Neural cell (in vitro differentiated cells): ENCODE measurements around the gene TSPYL6. TPM values are rescaled to one million over a fixed set of nuclear protein-coding genes. Genes with fewer than 3 reads are reported as not detected.

Experiments
- H2AFZ ChIP-seq: fragments of 200-600, 300-800 bp; sonication (generic), shearing (Covaris generic); 2 replicates; pipeline ENCODE4 v1.6.0; 2014; ENCODE audit warnings: low read depth, mild to moderate bottlenecking, antibody characterized with exemption, low read length, moderate library complexity
- H3F3A ChIP-seq: fragments of 200-600 bp; shearing (Covaris generic); 2 replicates; pipeline ENCODE4 v1.6.1; 2016; ENCODE audit warnings: mild to moderate bottlenecking, moderate library complexity, mixed read lengths, antibody characterized with exemption, low read length; ENCODE audit not compliant: insufficient read depth, poor library complexity, severe bottlenecking
- H3K27ac ChIP-seq: fragments of 200-600, 300-800 bp; sonication (generic), shearing (Covaris generic); 2 replicates; pipeline ENCODE4 v1.5.1; 2014; ENCODE audit warnings: mild to moderate bottlenecking, low read length, moderate library complexity
- H3K27me3 ChIP-seq: fragments of 300-800, 200-600 bp; sonication (generic), shearing (Covaris generic); 2 replicates; pipeline ENCODE4 v1.6.0; 2014; ENCODE audit warnings: mild to moderate bottlenecking, low read depth, low read length, moderate library complexity; ENCODE audit not compliant: insufficient read depth
- H3K36me3 ChIP-seq: fragments of 300-800, 200-600 bp; sonication (generic), shearing (Covaris generic); 2 replicates; pipeline ENCODE4 v1.5.1; 2014; ENCODE audit warnings: mild to moderate bottlenecking, antibody characterized with exemption, low read length, moderate library complexity; ENCODE audit not compliant: insufficient read depth
- H3K4me2 ChIP-seq: fragments of 300-800, 200-600 bp; sonication (generic), shearing (Covaris generic); 2 replicates; pipeline ENCODE4 v1.6.0; 2014; ENCODE audit warnings: mild to moderate bottlenecking, low read length
- H3K4me3 ChIP-seq: fragments of 300-800, 200-600 bp; sonication (generic), shearing (Covaris generic); 2 replicates; pipeline ENCODE4 v1.5.1; 2014; ENCODE audit warnings: mild to moderate bottlenecking, low read length, moderate library complexity
- H3K79me2 ChIP-seq: fragments of 200-600 bp; shearing (Covaris generic); replicated peaks from 2 replicates; pipeline ENCODE4 v1.6.0; 2014; ENCODE audit warnings: mild to moderate bottlenecking, low read length, moderate library complexity; ENCODE audit not compliant: insufficient read depth
- H3K9ac ChIP-seq: fragments of 300-800, 200-600 bp; sonication (generic), shearing (Covaris generic); 2 replicates; pipeline ENCODE4 v1.6.1; 2016; ENCODE audit warnings: mild to moderate bottlenecking, low read length, mixed read lengths
- H3K9me2 ChIP-seq: fragments of 200-600 bp; shearing (Covaris generic); 2 replicates; pipeline ENCODE4 v1.6.1; 2016; ENCODE audit warnings: mild to moderate bottlenecking, low read length, mixed read lengths; ENCODE audit not compliant: insufficient read depth
- H3K9me3 ChIP-seq: fragments of 200-600, 300-800 bp; sonication (generic), shearing (Covaris generic); 2 replicates; pipeline ENCODE4 v1.6.1; 2016; ENCODE audit warnings: mild to moderate bottlenecking, mixed run types, low read length, moderate library complexity, mixed read lengths
- H4K20me1 ChIP-seq: fragments of 200-600 bp; shearing (Covaris generic); 2 replicates; pipeline ENCODE4 v1.6.1; 2016; ENCODE audit warnings: mild to moderate bottlenecking, mixed run types; ENCODE audit not compliant: insufficient read depth
- CTCF ChIP-seq: fragments of 450-650 bp; IDR thresholded peaks from 2 replicates; pipeline ENCODE4 v1.5.1; 2014; ENCODE audit warnings: antibody characterized with exemption, mild to moderate bottlenecking, moderate library complexity; ENCODE audit not compliant: poor library complexity, severe bottlenecking
- EP300 ChIP-seq: fragments of 450-650 bp; conservative IDR thresholded peaks from 2 replicates; pipeline ENCODE4 v1.6.1; 2014; ENCODE audit warnings: antibody characterized with exemption, mild to moderate bottlenecking, moderate library complexity; ENCODE audit not compliant: poor library complexity, severe bottlenecking
- EZH2 ChIP-seq: fragments of 200-600, 300-800 bp; shearing (Covaris generic), sonication (generic); IDR thresholded peaks from 2 replicates; pipeline ENCODE4 v1.6.1; 2014; ENCODE audit warnings: antibody characterized with exemption, low read length, borderline replicate concordance, mild to moderate bottlenecking; ENCODE audit not compliant: insufficient read depth, poor library complexity, severe bottlenecking
- MXI1 ChIP-seq: fragments of 450-650 bp; conservative IDR thresholded peaks from 2 replicates; pipeline ENCODE4 v1.6.1; 2014; ENCODE audit warnings: antibody characterized with exemption, mild to moderate bottlenecking; ENCODE audit not compliant: poor library complexity, severe bottlenecking
- POLR2AphosphoS5 ChIP-seq: IDR thresholded peaks from 2 replicates; pipeline ENCODE4 v1.6.1; 2012
- RAD21 ChIP-seq: fragments of 450-650 bp; conservative IDR thresholded peaks from 2 replicates; pipeline ENCODE4 v1.6.1; 2014; ENCODE audit warnings: antibody characterized with exemption, mild to moderate bottlenecking, moderate library complexity
- SMC3 ChIP-seq: fragments of 450-650 bp; conservative IDR thresholded peaks from 2 replicates; pipeline ENCODE4 v1.6.1; 2014; ENCODE audit warnings: antibody characterized with exemption, mild to moderate bottlenecking, moderate library complexity; ENCODE audit not compliant: poor library complexity
- TAF1 ChIP-seq: IDR thresholded peaks from 2 replicates; pipeline ENCODE4 v1.6.1; 2012; ENCODE audit warnings: low read depth
- polyA plus RNA-seq: library from polyadenylated mRNA; depleted of rRNA; stranded (reverse); fragments of >200 nt; gene quantifications from 2 replicates; pipeline ENCODE4 v1.2.3, GENCODE V29; 2014
- TF ChIP-seq, protein P1 (sequence below): IDR thresholded peaks from 2 replicates; pipeline ENCODE4 v1.6.1; 2012; ENCODE audit warnings: borderline replicate concordance

TSPYL6 gene
- polyA plus RNA-seq, 1 donor from 2014 or later, result not detected

- H4K20me1 ChIP-seq, result no peaks in the 10 kb centered on the region
- TF ChIP-seq EP300 (no peak), TAF1 (no peak)
- H3K4me2 ChIP-seq, result no peak overlapping the region
- no peak overlapping the region for H2AFZ ChIP-seq
- no peak overlapping the region for H3K9ac ChIP-seq
- no peaks in the 10 kb centered on the region for H3K9me2 ChIP-seq
- H3K79me2 ChIP-seq, result no peaks in the 10 kb centered on the region
- H3K9me3 ChIP-seq, result no peaks in the 10 kb centered on the region
- H3K27ac ChIP-seq, result no peak overlapping the region
- H3F3A ChIP-seq, result no peaks in the 10 kb centered on the region
- H3K4me3 ChIP-seq, result no peak overlapping the region
- no peaks in the 10 kb centered on the region for H3K36me3 ChIP-seq
- H3K27me3 ChIP-seq, result no peaks in the 10 kb centered on the region
Measured at GRCh38 chr2:54258166-54258565, 2.1 kb upstream of the TSPYL6 start.

DNA sequence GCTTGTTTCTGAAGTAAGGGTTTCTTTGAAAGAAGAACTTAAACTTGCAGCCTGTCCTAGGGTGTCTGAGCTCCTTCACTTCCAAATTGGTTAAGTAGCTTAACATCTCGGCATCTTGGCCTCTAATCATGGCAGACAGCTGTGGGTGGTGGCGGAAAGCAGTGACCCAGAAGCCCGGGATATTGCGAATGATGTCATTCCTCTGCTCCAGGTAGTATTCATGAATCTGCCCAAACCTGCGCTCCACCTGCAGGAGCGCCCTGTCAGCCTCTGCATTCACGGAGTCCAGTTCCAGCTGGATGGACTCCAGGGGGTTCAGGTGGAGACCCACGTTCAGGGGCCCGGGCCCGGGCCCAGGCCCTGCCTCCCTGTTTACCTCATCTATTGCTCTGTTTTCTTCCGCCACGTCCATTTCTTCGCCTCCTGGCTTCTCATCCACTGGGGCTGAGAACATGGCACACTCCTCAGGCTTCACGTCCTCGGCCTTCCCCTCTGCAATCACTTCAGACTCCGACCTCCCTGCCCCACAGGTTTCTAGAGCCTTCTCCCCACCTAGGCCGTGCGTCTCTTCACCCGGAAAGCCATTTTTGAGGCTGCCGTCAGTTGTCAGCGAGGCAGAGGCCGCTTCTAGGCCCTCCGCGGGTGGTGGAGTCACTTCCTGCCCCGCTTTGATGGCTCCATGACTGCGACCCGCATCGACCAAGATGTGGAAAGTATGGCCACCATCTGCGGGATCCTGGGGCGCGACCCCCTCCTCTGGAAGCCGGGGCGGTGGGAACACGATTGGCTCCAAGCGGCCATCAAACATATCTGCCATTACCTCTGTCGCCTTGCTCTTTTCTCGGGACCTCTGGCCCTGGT, 569 bp downstream of the TSPYL6 start:
- Histone ChIP-seq H3K9me2 (no peaks in the 10 kb centered on the region), H3K27me3 (no peaks in the 10 kb centered on the region), H3F3A (no peaks in the 10 kb centered on the region), H2AFZ (no peak overlapping the region), H3K9me3 (no peaks in the 10 kb centered on the region), H3K79me2 (no peaks in the 10 kb centered on the region), H3K9ac (no peak overlapping the region), H3K4me3 (no peak overlapping the region), H4K20me1 (no peaks in the 10 kb centered on the region), H3K27ac (no peak overlapping the region), H3K36me3 (no peaks in the 10 kb centered on the region), H3K4me2 (no peak overlapping the region)
- TF ChIP-seq RAD21 (no peak), EZH2 (no peak), CTCF (no peak), MXI1 (no peak), POLR2AphosphoS5 (no peak), TAF1 (no peak), SMC3 (no peak), EP300 (no peak)
- TF ChIP-seq, protein P1, sequence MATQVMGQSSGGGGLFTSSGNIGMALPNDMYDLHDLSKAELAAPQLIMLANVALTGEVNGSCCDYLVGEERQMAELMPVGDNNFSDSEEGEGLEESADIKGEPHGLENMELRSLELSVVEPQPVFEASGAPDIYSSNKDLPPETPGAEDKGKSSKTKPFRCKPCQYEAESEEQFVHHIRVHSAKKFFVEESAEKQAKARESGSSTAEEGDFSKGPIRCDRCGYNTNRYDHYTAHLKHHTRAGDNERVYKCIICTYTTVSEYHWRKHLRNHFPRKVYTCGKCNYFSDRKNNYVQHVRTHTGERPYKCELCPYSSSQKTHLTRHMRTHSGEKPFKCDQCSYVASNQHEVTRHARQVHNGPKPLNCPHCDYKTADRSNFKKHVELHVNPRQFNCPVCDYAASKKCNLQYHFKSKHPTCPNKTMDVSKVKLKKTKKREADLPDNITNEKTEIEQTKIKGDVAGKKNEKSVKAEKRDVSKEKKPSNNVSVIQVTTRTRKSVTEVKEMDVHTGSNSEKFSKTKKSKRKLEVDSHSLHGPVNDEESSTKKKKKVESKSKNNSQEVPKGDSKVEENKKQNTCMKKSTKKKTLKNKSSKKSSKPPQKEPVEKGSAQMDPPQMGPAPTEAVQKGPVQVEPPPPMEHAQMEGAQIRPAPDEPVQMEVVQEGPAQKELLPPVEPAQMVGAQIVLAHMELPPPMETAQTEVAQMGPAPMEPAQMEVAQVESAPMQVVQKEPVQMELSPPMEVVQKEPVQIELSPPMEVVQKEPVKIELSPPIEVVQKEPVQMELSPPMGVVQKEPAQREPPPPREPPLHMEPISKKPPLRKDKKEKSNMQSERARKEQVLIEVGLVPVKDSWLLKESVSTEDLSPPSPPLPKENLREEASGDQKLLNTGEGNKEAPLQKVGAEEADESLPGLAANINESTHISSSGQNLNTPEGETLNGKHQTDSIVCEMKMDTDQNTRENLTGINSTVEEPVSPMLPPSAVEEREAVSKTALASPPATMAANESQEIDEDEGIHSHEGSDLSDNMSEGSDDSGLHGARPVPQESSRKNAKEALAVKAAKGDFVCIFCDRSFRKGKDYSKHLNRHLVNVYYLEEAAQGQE, result no peak
